PFSK-1 (cell line): Measurements from ENCODE around the gene SRRM2.

ENCODE experiments used
- FOXP2 ChIP-seq: optimal IDR thresholded peaks from 2 replicates; pipeline ENCODE3; 2011; ENCODE audit warnings: borderline replicate concordance, control low read depth, inconsistent platforms; ENCODE audit not compliant: insufficient read depth; ENCODE audit errors: extremely low read length, extremely low read depth
- POLR2AphosphoS5 ChIP-seq: IDR thresholded peaks from 2 replicates; pipeline ENCODE4 v1.6.1; 2012; ENCODE audit warnings: low read depth, mild to moderate bottlenecking, control low read depth, low read length, moderate library complexity
- REST ChIP-seq, 2 experiments: IDR thresholded peaks; 2 replicates each; pipeline versions ENCODE4 v1.6.1 to v1.8.0; 2011 to 2012; ENCODE audit warnings: low read depth in 2 of 2, low read length in 2 of 2, control low read depth in 1 of 2, inconsistent platforms in 1 of 2, mild to moderate bottlenecking in 1 of 2, moderate library complexity in 1 of 2; ENCODE audit not compliant: insufficient read depth in 1 of 2
- SIN3A ChIP-seq: IDR thresholded peaks from 2 replicates; pipeline ENCODE4 v1.6.1; 2012; ENCODE audit warnings: mild to moderate bottlenecking, low read length, moderate library complexity, borderline replicate concordance; ENCODE audit not compliant: insufficient read depth
- TAF1 ChIP-seq: IDR thresholded peaks from 2 replicates; pipeline ENCODE4 v1.6.1; 2012; ENCODE audit warnings: low read length, control low read depth, borderline replicate concordance; ENCODE audit not compliant: insufficient read depth

SRRM2 gene

GRCh38 chr16:2766430-2767139 is 14.1 kb downstream of the SRRM2 start:
- TF ChIP-seq REST (IDR thresholded peaks at IDR 0.05; ENCODE audit: insufficient read depth in 1 of 2, low read depth in 2 of 2, low read length in 2 of 2) (no peak), TAF1 (no peak), SIN3A (no peak), FOXP2 (no peak), POLR2AphosphoS5 (no peak)

GRCh38 chr16:2767140-2767731 is 14.8 kb downstream of the SRRM2 start:
- TF ChIP-seq FOXP2 (no peak), REST (IDR thresholded peaks at IDR 0.05; ENCODE audit: insufficient read depth in 1 of 2, low read depth in 2 of 2, low read length in 2 of 2) (no peak), POLR2AphosphoS5 (no peak), TAF1 (no peak), SIN3A (no peak)

GRCh38 chr16:2767891-2768290 is 15.5 kb downstream of the SRRM2 start:
- no peak for TF ChIP-seq SIN3A
- 0 out of 2 replicates have a peak, but pooled peaks have one; percentile 11 for TF ChIP-seq POLR2AphosphoS5

GRCh38 chr16:2768403-2769089 is 16.1 kb downstream of the SRRM2 start:
- no peak for TF ChIP-seq SIN3A
- no peak for TF ChIP-seq TAF1
- no peak for TF ChIP-seq POLR2AphosphoS5
- no peak for TF ChIP-seq FOXP2
- no peak for TF ChIP-seq REST (IDR thresholded peaks at IDR 0.05; ENCODE audit: insufficient read depth in 1 of 2, low read depth in 2 of 2, low read length in 2 of 2)

- TF ChIP-seq SIN3A: no peak
- no peak for TF ChIP-seq REST (IDR thresholded peaks at IDR 0.05; ENCODE audit: insufficient read depth in 1 of 2, low read depth in 2 of 2, low read length in 2 of 2)
- TF ChIP-seq POLR2AphosphoS5: no peak; the same call in 1 of the 2 replicates
- TF ChIP-seq TAF1: no peak
- TF ChIP-seq FOXP2: no peak
These were observed 16.7 kb downstream of the SRRM2 start for GRCh38 chr16:2769100-2769529.
